ENCODE data around the gene IPCEF1. TPM values are rescaled to one million over a fixed set of nuclear protein-coding genes. Genes with fewer than 3 reads are reported as not detected.

IPCEF1 gene
- 0.20 and 0.29 TPM in 2 replicates for total RNA-seq (2014; rRNA removed; shearing (Covaris generic); ENCODE audit: low replicate concordance)

GRCh38 chr6:154356690-154357089 lies at the start of gene IPCEF1:
IPCEF1 (minus strand) TSS chr6:154356803; CDS start chr6:154265947, 90,856 bp downstream.
- no peak for DNase-seq (ENCODE audit: low read depth)
- in situ Hi-C loops (cut with HindIII; ENCODE audit: low pct_unique_long_range_greater_than_20kb, low sequenced_read_pairs): no loop called here

DNA sequence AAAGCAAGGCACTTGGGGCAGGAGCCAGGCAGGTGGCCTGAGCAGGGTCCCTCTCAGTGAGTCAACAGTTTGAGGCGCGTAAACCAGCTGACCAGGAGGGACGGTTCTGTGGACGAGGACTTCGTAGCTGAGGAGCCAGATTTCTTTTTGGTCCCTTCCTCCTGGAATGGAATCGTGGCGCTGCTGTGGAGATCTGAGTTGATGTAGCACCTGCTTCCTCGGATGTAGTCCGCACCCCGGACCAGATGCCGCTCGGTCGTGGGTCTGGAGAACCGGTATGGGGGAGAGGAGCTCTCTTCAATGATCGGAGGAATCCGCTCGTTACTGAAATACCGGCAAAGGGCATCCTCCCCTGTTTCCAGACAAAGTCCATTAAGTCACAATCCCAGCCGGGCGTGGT lies 49.7 kb upstream of the IPCEF1 start:
- DNase-seq (ENCODE audit: low read depth): no peak
- in situ Hi-C loops (cut with HindIII; ENCODE audit: low pct_unique_long_range_greater_than_20kb, low sequenced_read_pairs): no loop called here

GRCh38 chr6:154404791-154405400 lies 48.3 kb upstream of the IPCEF1 start:
- peak; percentile 42 for DNase-seq (ENCODE audit: low read depth)
- in situ Hi-C loops (cut with HindIII; ENCODE audit: low pct_unique_long_range_greater_than_20kb, low sequenced_read_pairs): no loop called here

GRCh38 chr6:154403788-154404187 lies 47.2 kb upstream of the IPCEF1 start:
- in situ Hi-C loops (cut with HindIII; ENCODE audit: low pct_unique_long_range_greater_than_20kb, low sequenced_read_pairs): no loop called here
- DNase-seq (ENCODE audit: low read depth): peak; percentile 26

DNA sequence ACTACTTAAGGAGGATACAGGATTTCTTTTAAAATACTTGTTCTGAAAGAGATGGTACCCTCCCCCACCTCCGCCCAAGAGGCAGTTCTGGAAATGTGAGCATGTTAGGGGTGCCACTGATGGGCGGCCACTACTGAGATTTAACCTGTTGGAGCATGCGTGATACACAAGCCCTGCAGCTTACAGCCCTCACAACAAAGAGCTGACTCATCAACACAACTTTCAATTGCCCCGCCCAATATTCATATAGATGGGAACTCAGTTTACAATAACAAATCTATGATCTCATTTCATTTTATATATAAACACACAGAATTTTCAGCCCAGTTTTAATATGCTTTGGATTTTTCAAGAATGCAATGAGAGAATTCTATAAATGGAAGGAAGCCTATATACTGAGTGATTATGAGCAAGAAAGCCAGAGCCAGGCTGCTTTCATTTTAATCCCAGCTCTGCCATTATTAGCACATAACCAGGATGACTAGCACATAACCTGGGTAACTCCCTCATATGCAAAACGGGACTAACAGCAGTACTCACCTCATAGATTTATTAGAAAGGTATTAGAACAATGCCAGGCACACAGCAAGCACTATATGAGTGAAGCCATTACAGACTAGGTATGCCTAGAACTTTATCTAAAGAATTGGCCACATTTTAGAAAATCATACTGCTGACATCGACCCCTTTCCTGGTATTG lies 45.6 kb upstream of the IPCEF1 start:
- no peak for DNase-seq (ENCODE audit: low read depth)
- in situ Hi-C loops (cut with HindIII; ENCODE audit: low pct_unique_long_range_greater_than_20kb, low sequenced_read_pairs): no loop called here

- in situ Hi-C loops (cut with HindIII; ENCODE audit: low pct_unique_long_range_greater_than_20kb, low sequenced_read_pairs): no loop called here
- DNase-seq (ENCODE audit: low read depth): no peak
Measured at GRCh38 chr6:154399097-154399496, 42.5 kb upstream of the IPCEF1 start.

GRCh38 chr6:154397491-154398195 lies 41.0 kb upstream of the IPCEF1 start:
- in situ Hi-C loops (cut with HindIII; ENCODE audit: low pct_unique_long_range_greater_than_20kb, low sequenced_read_pairs): no loop called here

GRCh38 chr6:154395878-154396277 lies 39.3 kb upstream of the IPCEF1 start:
- in situ Hi-C loops (cut with HindIII; ENCODE audit: low pct_unique_long_range_greater_than_20kb, low sequenced_read_pairs): no loop called here
- no peak for DNase-seq (ENCODE audit: low read depth)

More at GRCh38 chr6:154397491-154398195, 41.0 kb upstream of the IPCEF1 start:
- DNase-seq (ENCODE audit: low read depth): no peak

DNA sequence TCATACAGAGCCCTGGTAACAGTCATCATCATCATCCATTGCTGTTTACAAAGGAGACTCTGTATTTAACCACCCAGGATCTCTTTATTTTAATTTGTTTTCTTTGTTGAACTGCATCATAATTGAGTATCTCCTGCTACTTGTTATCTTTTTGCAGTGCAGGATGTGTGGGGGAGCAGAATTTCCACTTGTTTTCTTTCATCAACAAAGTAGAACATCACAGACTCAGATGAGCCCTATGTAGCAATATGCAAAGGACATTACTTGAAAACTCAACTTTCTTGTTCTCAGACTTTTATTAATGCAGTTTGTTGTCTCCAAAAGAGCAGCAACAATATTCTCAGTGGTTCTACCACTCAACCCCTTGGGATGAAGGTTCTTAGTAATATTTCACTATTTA lies 38.7 kb upstream of the IPCEF1 start:
- no peak for DNase-seq (ENCODE audit: low read depth)
- in situ Hi-C loops (cut with HindIII; ENCODE audit: low pct_unique_long_range_greater_than_20kb, low sequenced_read_pairs): no loop called here

DNA sequence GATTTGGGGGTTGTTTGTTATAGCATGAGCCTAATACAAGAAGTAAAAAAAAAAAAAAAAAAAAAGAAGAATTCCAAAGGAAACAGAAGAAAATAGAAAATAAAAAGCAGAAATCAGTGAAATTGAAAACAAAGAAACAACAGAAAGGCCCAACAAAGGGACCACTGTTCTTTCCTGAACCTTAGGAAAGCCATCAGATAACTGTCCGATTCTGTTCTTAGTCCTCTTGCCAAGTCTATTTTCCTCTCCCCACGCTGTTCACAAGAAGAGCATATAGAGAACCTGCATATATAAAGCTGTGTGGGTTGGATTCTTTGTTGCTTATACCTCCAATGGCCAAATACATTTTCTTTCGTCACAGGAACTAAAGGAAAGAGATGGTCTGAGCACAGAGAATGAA lies 38.0 kb upstream of the IPCEF1 start:
- no peak for DNase-seq (ENCODE audit: low read depth)
- in situ Hi-C loops (cut with HindIII; ENCODE audit: low pct_unique_long_range_greater_than_20kb, low sequenced_read_pairs): no loop called here

GRCh38 chr6:154390034-154390433 lies 33.4 kb upstream of the IPCEF1 start:
- no peak for DNase-seq (ENCODE audit: low read depth)
- in situ Hi-C loops (cut with HindIII; ENCODE audit: low pct_unique_long_range_greater_than_20kb, low sequenced_read_pairs): no loop called here

DNA sequence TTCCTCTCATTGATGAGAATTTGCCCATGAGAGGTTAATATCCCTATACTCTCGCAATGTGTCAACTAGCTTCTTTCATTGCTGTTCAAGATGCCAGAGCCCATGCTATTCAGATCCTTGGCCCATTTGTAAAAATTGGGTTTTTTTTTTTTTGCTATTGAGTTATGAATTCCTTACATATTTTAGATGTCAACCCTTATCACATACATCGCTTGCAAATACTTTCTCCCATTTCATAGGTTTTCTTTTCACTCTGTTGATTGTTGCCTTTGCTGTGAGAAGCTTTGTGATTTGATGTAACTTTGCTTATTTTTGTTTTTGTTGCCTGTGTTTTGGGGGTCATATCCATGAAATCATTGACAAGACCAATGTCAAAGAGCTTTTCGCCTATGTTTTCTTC lies 32.2 kb upstream of the IPCEF1 start:
- DNase-seq (ENCODE audit: low read depth): no peak
- in situ Hi-C loops (cut with HindIII; ENCODE audit: low pct_unique_long_range_greater_than_20kb, low sequenced_read_pairs): no loop called here

- in situ Hi-C loops (cut with HindIII; ENCODE audit: low pct_unique_long_range_greater_than_20kb, low sequenced_read_pairs): no loop called here
- peak; percentile 75 for DNase-seq (ENCODE audit: low read depth)
Measured at GRCh38 chr6:154386848-154387717, 30.5 kb upstream of the IPCEF1 start.

DNA sequence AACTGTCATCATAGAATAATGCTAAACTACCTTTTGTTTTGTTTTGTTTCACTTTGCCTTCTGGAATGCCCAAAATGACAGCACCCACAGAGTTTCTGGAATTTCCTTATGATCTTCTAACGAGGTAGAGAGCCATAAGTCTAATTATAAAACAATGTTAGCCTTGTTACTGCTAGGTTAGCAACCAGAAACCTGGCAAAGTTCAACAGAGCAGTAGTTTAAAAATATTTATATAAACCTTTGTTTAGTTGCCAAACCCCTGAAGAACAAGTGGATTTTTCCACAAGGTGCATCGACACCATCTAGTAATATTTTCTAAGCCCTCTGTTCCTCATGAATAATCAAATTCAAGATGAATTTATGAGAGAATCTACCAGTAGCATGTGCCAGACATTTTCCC lies 27.6 kb upstream of the IPCEF1 start:
- DNase-seq (ENCODE audit: low read depth): no peak
- in situ Hi-C loops (cut with HindIII; ENCODE audit: low pct_unique_long_range_greater_than_20kb, low sequenced_read_pairs): no loop called here

DNA sequence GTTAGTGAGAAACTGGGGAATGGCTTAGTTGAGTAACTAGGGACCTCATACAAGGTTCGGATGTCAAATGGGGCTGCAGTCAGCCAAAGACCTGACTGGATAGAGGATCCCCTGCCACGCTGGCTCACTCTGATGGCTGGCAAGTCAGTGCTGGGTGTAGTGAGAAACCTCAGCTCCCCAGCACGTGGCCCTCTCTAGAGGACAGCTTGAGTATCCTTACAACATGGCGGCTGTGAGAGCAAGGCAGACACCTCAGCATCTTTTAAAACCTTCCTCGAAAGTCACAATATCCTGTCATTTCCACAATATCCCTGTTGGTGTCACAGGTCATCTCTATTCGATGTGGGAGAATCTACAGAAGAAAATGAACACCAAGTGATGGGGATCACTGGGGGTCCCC lies 26.7 kb upstream of the IPCEF1 start:
- DNase-seq (ENCODE audit: low read depth): no peak
- in situ Hi-C loops (cut with HindIII; ENCODE audit: low pct_unique_long_range_greater_than_20kb, low sequenced_read_pairs): no loop called here

DNA sequence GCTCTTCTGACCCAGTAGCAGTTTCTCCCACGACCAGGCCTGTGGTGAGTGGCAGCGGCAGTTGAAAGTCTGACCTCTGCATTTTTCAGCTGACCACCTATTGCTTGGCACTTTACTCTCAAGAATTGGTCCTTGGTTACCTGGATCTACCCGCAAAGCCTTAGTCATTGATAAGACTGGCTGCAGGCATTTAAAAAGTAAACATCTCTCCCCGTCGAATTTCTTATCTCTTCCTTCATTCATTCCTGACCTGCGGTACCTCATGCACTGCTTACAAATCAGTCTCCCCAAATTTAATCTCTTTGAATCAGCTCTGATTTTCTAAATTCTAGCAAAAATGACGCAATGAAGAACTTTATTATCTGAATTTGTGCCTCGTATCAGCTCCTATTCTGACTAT lies 26.1 kb upstream of the IPCEF1 start:
- in situ Hi-C loops (cut with HindIII; ENCODE audit: low pct_unique_long_range_greater_than_20kb, low sequenced_read_pairs): no loop called here
- DNase-seq (ENCODE audit: low read depth): no peak

GRCh38 chr6:154381548-154381947 lies 24.9 kb upstream of the IPCEF1 start:
- in situ Hi-C loops (cut with HindIII; ENCODE audit: low pct_unique_long_range_greater_than_20kb, low sequenced_read_pairs): no loop called here

DNA sequence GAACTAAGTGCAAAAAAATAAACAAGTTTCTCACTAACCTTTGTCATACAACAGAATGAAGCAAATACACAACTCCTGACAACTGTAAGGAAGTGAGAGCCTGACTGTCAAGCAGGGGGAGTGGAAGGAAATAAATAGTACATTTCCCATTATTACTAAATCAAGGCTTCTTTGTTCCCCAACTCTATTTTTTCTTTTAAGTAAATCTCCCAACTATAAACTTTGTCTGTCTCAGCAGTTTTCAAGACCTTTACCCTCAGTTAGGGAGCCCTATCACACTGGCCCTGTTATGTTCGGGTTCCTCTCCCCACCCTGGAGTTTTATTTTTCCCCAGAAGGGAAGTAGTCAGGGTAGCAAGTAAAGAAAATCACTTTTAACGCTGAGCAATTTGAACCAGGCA lies 24.1 kb upstream of the IPCEF1 start:
- in situ Hi-C loops (cut with HindIII; ENCODE audit: low pct_unique_long_range_greater_than_20kb, low sequenced_read_pairs): no loop called here
- no peak for DNase-seq (ENCODE audit: low read depth)

More at GRCh38 chr6:154381548-154381947, 24.9 kb upstream of the IPCEF1 start:
- no peak for DNase-seq (ENCODE audit: low read depth)
